Spleen (tissue), 13 donors: Measurements from ENCODE around the gene ACAD11. TPM values are rescaled to one million over a fixed set of nuclear protein-coding genes. Genes with fewer than 3 reads are reported as not detected.

Source experiments
- DNase-seq: peaks from one replicate; pipeline ENCODE4 v3.0.0-alpha.2; 2020
- H3K27ac ChIP-seq, 8 donors: fragments of 200-600 bp; sonication (generic) in 7 of 8; 1 replicate in 4 of 8; 2 replicates in 4 of 8; pipeline versions ENCODE4 v1.5.0 to v1.8.0; 2016 to 2021; ENCODE audit warnings: inconsistent platforms in 4 of 8, mild to moderate bottlenecking in 4 of 8, moderate library complexity in 1 of 8
- H3K27me3 ChIP-seq, 7 donors: fragments of 200-600 bp; sonication (generic) in 6 of 7; replicated peaks in 1 of 7; 1 replicate in 4 of 7; 2 replicates in 3 of 7; pipeline versions ENCODE4 v1.5.0 to v1.8.0; 2016 to 2021; ENCODE audit warnings: inconsistent platforms in 3 of 7, mild to moderate bottlenecking in 1 of 7
- H3K36me3 ChIP-seq, 6 donors: fragments of 200-600 bp; sonication (generic) in 5 of 6; 1 replicate in 4 of 6; 2 replicates in 2 of 6; pipeline versions ENCODE4 v1.5.0 to v1.8.0; 2016 to 2021; ENCODE audit warnings: inconsistent platforms in 2 of 6
- H3K4me1 ChIP-seq, 6 donors: fragments of 200-600 bp; sonication (generic) in 5 of 6; 1 replicate in 3 of 6; 2 replicates in 3 of 6; pipeline versions ENCODE4 v1.5.0 to v1.8.0; 2016 to 2021; ENCODE audit warnings: inconsistent platforms in 3 of 6
- H3K4me3 ChIP-seq, 8 donors: fragments of 200-600 bp; sonication (generic) in 7 of 8; 1 replicate in 4 of 8; 2 replicates in 4 of 8; pipeline versions ENCODE4 v1.5.0 to v1.8.0; 2016 to 2021; ENCODE audit warnings: inconsistent platforms in 4 of 8, mild to moderate bottlenecking in 4 of 8, moderate library complexity in 2 of 8
- H3K9me3 ChIP-seq, 8 donors: fragments of 200-600 bp; sonication (generic) in 7 of 8; 1 replicate in 4 of 8; 2 replicates in 4 of 8; pipeline versions ENCODE4 v1.5.0 to v1.8.0; 2016 to 2021; ENCODE audit warnings: inconsistent platforms in 4 of 8
- CTCF ChIP-seq, 11 experiments: fragments of 200-600 bp in 7 of 11; fragments of 450-650 bp in 4 of 11; sonication (generic) in 4 of 11; IDR thresholded peaks in 8 of 11; conservative IDR thresholded peaks in 3 of 11; 1 replicate in 7 of 11; 2 replicates in 4 of 11; pipeline versions ENCODE4 v1.4.0 to v1.8.0; 2016 to 2021; ENCODE audit warnings: antibody characterized with exemption in 11 of 11, inconsistent platforms in 4 of 11, mild to moderate bottlenecking in 1 of 11
- POLR2A ChIP-seq, 3 donors: fragments of 450-650 bp; IDR thresholded peaks; one replicate each; pipeline ENCODE4 v1.5.1; 2017; ENCODE audit warnings: antibody characterized with exemption in 3 of 3, mild to moderate bottlenecking in 1 of 3
- POLR2AphosphoS5 ChIP-seq, 3 donors: sonication (generic); formaldehyde crosslinking; IDR thresholded peaks; one replicate each; pipeline ENCODE4 v1.5.1; 2017; ENCODE audit warnings: antibody characterized with exemption in 3 of 3
- WGBS, 5 donors: extraction: QIAGEN DNeasy Blood & Tissue Kit in 3 of 5; methylation state at CpG; one replicate each; pipeline versions ENCODE4 v1.1.5 to v1.1.7; 2013 to 2018; 5-methylcytosine and 5-hydroxymethylcytosine counted together
- intact Hi-C: fragments of 100-400 bp; cut with DNase I; formaldehyde crosslinking; loops from one replicate; pipeline ENCODE4 v1.15.0; 2023; ENCODE audit warnings: low total_unique reads
- long read RNA-seq, 2 donors: transcript quantifications; one replicate each; lab custom pipeline, GENCODE V29; 2026
- polyA plus RNA-seq, 3 donors: library from polyadenylated mRNA; stranded (reverse); fragments of 200-250 nt; gene quantifications; one replicate each; pipeline ENCODE4 v1.2.1, GENCODE V29; 2013
- total RNA-seq, 7 donors: library from RNA; depleted of rRNA in 3 of 7; stranded (reverse); fragments of >200 nt in 3 of 7; fragmentation: NEBNext Ultra II Directional in 4 of 7; extraction: Animal tissue kit (Norgen Biotek cat#: 25700) in 4 of 7; gene quantifications; one replicate each; pipeline versions ENCODE4 v1.1.0 to v1.2.1, GENCODE V29; 2016 to 2021
- donor health status: healthy with polysubstance abuse.
- donor health status: DM: no; HTN: no; CAD: no; lungs with moderate emphysema.
- donor health status: DM: no; HTN: no; CAD: no.
- donor health status: Bipolar disorder and iron deficiency.
- donor health status: healthy.
- donor health status: DM: no; HTN: no; CAD: no.
- donor health status: DM: yes; HTN: yes; CAD: no.

ACAD11 gene
- total RNA-seq (10 to 100 TPM; 21.0 to 40.0 (median 25.6) TPM), polyA plus RNA-seq (10 to 100 TPM in 2 of 3 donors, 1 to 10 TPM in 1; 6.8 to 17.9 (median 13.0) TPM)
- long read RNA-seq, donor 1, full-length matches to known transcripts = 3 of 9 reads
- long read RNA-seq, donor 1, partial matches to known transcripts = 6 of 9 reads
- long read RNA-seq, donor 1, other reads (novel, unspliced or antisense) = 0 of 9 reads
- long read RNA-seq, donor 2, full-length matches to known transcripts = 1 of 1 reads
- long read RNA-seq, donor 2, partial matches to known transcripts = 0 of 1 reads
- long read RNA-seq, donor 2, other reads (novel, unspliced or antisense) = 0 of 1 reads

DNA sequence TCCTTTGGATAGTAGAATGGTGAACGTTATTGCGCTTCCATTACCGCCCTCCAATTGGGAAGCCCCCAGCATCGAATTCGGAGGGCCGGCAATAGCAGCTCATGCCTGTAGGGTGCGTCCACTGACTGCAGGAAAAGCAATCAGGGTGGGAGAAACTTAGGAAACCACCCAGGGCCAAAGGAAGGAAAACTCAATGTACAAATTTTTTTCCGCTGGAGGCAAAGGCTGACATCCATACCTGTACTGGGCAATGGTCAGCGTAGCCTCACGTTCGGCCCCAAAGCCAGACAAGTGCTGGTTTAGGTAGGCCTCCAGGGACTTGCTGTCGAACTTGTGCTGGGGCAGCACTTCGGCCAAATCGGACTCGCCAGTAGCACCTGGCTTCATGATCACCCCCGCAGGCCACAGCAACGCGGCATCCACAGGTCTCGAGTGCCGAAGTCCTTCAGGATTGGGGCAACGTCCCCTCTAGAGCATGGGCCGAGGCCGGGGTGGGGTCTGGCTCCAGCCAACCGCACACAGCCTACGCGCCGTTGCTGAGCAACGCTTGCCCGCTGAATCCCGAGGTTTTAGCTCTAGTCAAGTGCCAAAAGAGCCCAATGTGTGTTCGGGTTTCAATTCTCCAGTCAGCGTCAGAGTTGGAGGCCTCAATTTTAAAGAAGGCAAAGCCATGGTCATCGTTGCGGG, at the start of gene ACAD11:
ACAD11 (minus strand) TSS at position 445 of the 687 bp plus-strand sequence; CDS start at position 387, 58 bp downstream.
- peaks cover 24 to 88% (median 53%) of the 10 kb centered on the region in 6 donors for H3K4me1 ChIP-seq
- 0 to 1% (median 1%) methylated on average over 34 of the region's 34 CpGs for WGBS, 5 donors
- peak; percentile 89 for DNase-seq
- H3K4me3 ChIP-seq = peak within 1 kb of the TSS; percentile 68 to 91 (median 85)
- H3K27ac ChIP-seq = peak within 1 kb of the TSS; percentile 82 to 93 (median 91)
- intact Hi-C loops = no loop called here
- no peaks in the 10 kb centered on the region for H3K9me3 ChIP-seq
- peak; percentile 44 to 78 (median 67) for TF ChIP-seq CTCF (IDR thresholded peaks at IDR 0.05 in 8 of 11, conservative IDR thresholded peaks at IDR 0.05 in 3 of 11)
- TF ChIP-seq POLR2A (IDR thresholded peaks at IDR 0.05) = peak in 1 of 3 donors; percentile 4
- TF ChIP-seq POLR2AphosphoS5 (IDR thresholded peaks at IDR 0.05) = peak in 2 of 3 donors; percentile 24 to 33
- no peaks in the 10 kb centered on the region for H3K36me3 ChIP-seq
- no peaks in the 10 kb centered on the region for H3K27me3 ChIP-seq

DNA sequence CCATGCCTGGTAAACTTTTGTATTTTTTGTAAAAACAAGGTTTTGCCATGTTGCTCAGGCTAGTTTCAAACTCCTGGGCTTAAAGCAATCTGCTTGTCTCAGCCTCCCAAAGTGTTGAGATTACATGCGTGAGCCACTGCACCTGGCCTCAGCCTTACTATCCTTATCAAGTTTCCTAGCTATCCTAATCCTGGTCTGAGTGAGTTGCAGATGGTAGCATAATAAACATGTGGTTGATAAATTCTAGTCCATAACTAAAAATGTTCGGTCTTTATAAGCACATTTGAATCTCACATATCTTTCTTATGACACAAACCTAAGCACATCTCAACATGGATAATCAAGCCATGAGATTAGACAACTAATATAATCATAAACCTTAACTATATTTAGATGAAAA, 44.1 kb upstream of the ACAD11 start:
- 91 to 96% (median 96%) methylated on average over 2 of the region's 2 CpGs for WGBS, 5 donors
- DNase-seq = no peak
- Histone ChIP-seq H3K9me3 (no peaks in the 10 kb centered on the region), H3K27me3 (no peaks in the 10 kb centered on the region), H3K4me1 (no peaks in the 10 kb centered on the region), H3K27ac (no peak overlapping the region), H3K4me3 (no peak overlapping the region), H3K36me3 (peaks cover 5 to 99% (median 71%) of the 10 kb centered on the region in 6 donors)
- intact Hi-C loops = no loop called here
- no peak for TF ChIP-seq CTCF (IDR thresholded peaks at IDR 0.05 in 8 of 11, conservative IDR thresholded peaks at IDR 0.05 in 3 of 11)
- no peak for TF ChIP-seq POLR2A (IDR thresholded peaks at IDR 0.05)
- TF ChIP-seq POLR2AphosphoS5 (IDR thresholded peaks at IDR 0.05) = no peak

GRCh38 chr3:132695422-132695821, 35.8 kb upstream of the ACAD11 start:
- Histone ChIP-seq H3K4me3 (no peak overlapping the region), H3K4me1 (no peaks in the 10 kb centered on the region), H3K36me3 (peaks cover 5 to 100% (median 84%) of the 10 kb centered on the region in 6 donors), H3K27me3 (no peaks in the 10 kb centered on the region), H3K27ac (no peak overlapping the region), H3K9me3 (no peaks in the 10 kb centered on the region)
- TF ChIP-seq POLR2AphosphoS5 (IDR thresholded peaks at IDR 0.05) = no peak
- no peak for TF ChIP-seq POLR2A (IDR thresholded peaks at IDR 0.05)
- no peak for TF ChIP-seq CTCF (IDR thresholded peaks at IDR 0.05 in 8 of 11, conservative IDR thresholded peaks at IDR 0.05 in 3 of 11)
- WGBS, 5 donors = 92 to 100% (median 93%) methylated on average over 1 of the region's 1 CpG
- no peak for DNase-seq
- intact Hi-C loops = no loop called here

GRCh38 chr3:132694991-132695390, 35.4 kb upstream of the ACAD11 start:
- 57 to 89% (median 86%) methylated on average over 4 of the region's 4 CpGs for WGBS, 5 donors
- H3K27ac ChIP-seq = no peak overlapping the region
- intact Hi-C loops = no loop called here
- no peaks in the 10 kb centered on the region for H3K4me1 ChIP-seq
- H3K36me3 ChIP-seq = peaks cover 3 to 100% (median 85%) of the 10 kb centered on the region in 6 donors
- H3K9me3 ChIP-seq = no peaks in the 10 kb centered on the region
- no peak for DNase-seq
- H3K4me3 ChIP-seq = no peak overlapping the region
- TF ChIP-seq CTCF (IDR thresholded peaks at IDR 0.05 in 8 of 11, conservative IDR thresholded peaks at IDR 0.05 in 3 of 11) (no peak), POLR2AphosphoS5 (IDR thresholded peaks at IDR 0.05) (no peak), POLR2A (IDR thresholded peaks at IDR 0.05) (no peak)
- no peaks in the 10 kb centered on the region for H3K27me3 ChIP-seq
